GM23338 (cell line): Measurements from ENCODE around the gene CMC2.

Experiments
- CREB1 ChIP-seq: fragments of 250-450 bp; sonication (Bioruptor Pico); IDR thresholded peaks from 2 replicates; pipeline ENCODE4 v1.5.0; 2020; ENCODE audit warnings: low read depth, mild to moderate bottlenecking, moderate library complexity
- CTCF ChIP-seq, 2 experiments: fragments of 200-600 bp in 1 of 2; sonication (generic) in 1 of 2; conservative IDR thresholded peaks; 2 replicates each; pipeline versions ENCODE4 v1.5.1 to v1.6.1; 2016 to 2017; ENCODE audit warnings: antibody characterized with exemption in 2 of 2, low read depth in 2 of 2, mild to moderate bottlenecking in 2 of 2, moderate library complexity in 1 of 2
- EZH2 ChIP-seq: fragments of 200-600 bp; sonication (generic); IDR thresholded peaks from one replicate; pipeline ENCODE4 v1.8.0; 2017; ENCODE audit warnings: antibody characterized with exemption, mild to moderate bottlenecking, low read depth; ENCODE audit not compliant: unreplicated experiment
- REST ChIP-seq: IDR thresholded peaks from one replicate; pipeline ENCODE4 v1.6.1; 2018; ENCODE audit warnings: antibody characterized with exemption; ENCODE audit not compliant: unreplicated experiment

GRCh38 chr16:80990577-80990976 is 16.1 kb downstream of the CMC2 start:
- TF ChIP-seq CTCF (conservative IDR thresholded peaks at IDR 0.05; ENCODE audit: low read depth in 2 of 2) (no peak), EZH2 (no peak), CREB1 (CRISPR knock-in tag) (no peak), REST (no peak)
